MM.1S (cell line): ENCODE results near the gene IRX6.

Source experiments
- DNase-seq: peaks from one replicate; pipeline ENCODE4 v3.0.0-alpha.2; 2015
- H2AFZ ChIP-seq: fragments of 300-600 bp; sonication (generic); 2 replicates; pipeline ENCODE4 v1.6.0; 2016; ENCODE audit warnings: antibody characterized with exemption, low read length
- H3F3A ChIP-seq: fragments of 300-600 bp; sonication (generic); 2 replicates; pipeline ENCODE4 v1.6.1; 2016; ENCODE audit warnings: mild to moderate bottlenecking, antibody characterized with exemption, low read length, moderate library complexity, mixed read lengths; ENCODE audit not compliant: insufficient read depth
- H3K27ac ChIP-seq: fragments of 300-600 bp; sonication (generic); 2 replicates; pipeline ENCODE4 v1.5.1; 2016; ENCODE audit warnings: mild to moderate bottlenecking, low read length
- H3K27me3 ChIP-seq: fragments of 300-600 bp; sonication (generic); replicated peaks from 2 replicates; pipeline ENCODE4 v1.6.0; 2016; ENCODE audit warnings: low read length; ENCODE audit not compliant: insufficient read depth
- H3K36me3 ChIP-seq: fragments of 300-600 bp; sonication (generic); replicated peaks from 2 replicates; pipeline ENCODE4 v1.6.1; 2016; ENCODE audit warnings: mild to moderate bottlenecking, low read length, mixed read lengths; ENCODE audit not compliant: insufficient read depth
- H3K4me1 ChIP-seq: fragments of 300-600 bp; sonication (generic); 2 replicates; pipeline ENCODE4 v1.6.1; 2016; ENCODE audit warnings: low read length, mixed read lengths
- H3K4me2 ChIP-seq: fragments of 300-600 bp; sonication (generic); 2 replicates; pipeline ENCODE4 v1.6.0; 2016; ENCODE audit warnings: low read depth, low read length
- H3K4me3 ChIP-seq: fragments of 300-600 bp; sonication (generic); 2 replicates; pipeline ENCODE4 v1.5.1; 2016; ENCODE audit warnings: low read length, mixed read lengths
- H3K79me2 ChIP-seq: fragments of 300-600 bp; sonication (generic); 2 replicates; pipeline ENCODE4 v1.6.1; 2016; ENCODE audit warnings: mixed run types, low read length, mixed read lengths
- H3K9ac ChIP-seq: fragments of 300-600 bp; sonication (generic); 2 replicates; pipeline ENCODE4 v1.6.1; 2016; ENCODE audit warnings: low read length, mixed read lengths
- H3K9me2 ChIP-seq: fragments of 300-600 bp; sonication (generic); replicated peaks from 2 replicates; pipeline ENCODE4 v1.6.1; 2016; ENCODE audit warnings: mild to moderate bottlenecking, low read length, mixed read lengths; ENCODE audit not compliant: insufficient read depth
- H3K9me3 ChIP-seq: fragments of 300-600 bp; sonication (generic); replicated peaks from 2 replicates; pipeline ENCODE4 v1.6.1; 2016; ENCODE audit warnings: mild to moderate bottlenecking, low read length, mixed read lengths; ENCODE audit not compliant: insufficient read depth
- H4K20me1 ChIP-seq: fragments of 300-600 bp; sonication (generic); 2 replicates; pipeline ENCODE4 v1.6.1; 2016; ENCODE audit warnings: mild to moderate bottlenecking, low read length, moderate library complexity, mixed read lengths; ENCODE audit not compliant: insufficient read depth
- CTCF ChIP-seq: fragments of 300-600 bp; sonication (generic); IDR thresholded peaks from 2 replicates; pipeline ENCODE4 v1.5.1; 2016; ENCODE audit warnings: antibody characterized with exemption, low read length, mixed read lengths
- EZH2 ChIP-seq: fragments of 300-600 bp; sonication (generic); optimal IDR thresholded peaks from 2 replicates; pipeline ENCODE3; 2017; ENCODE audit warnings: low read depth, mild to moderate bottlenecking, antibody characterized with exemption, low read length, mixed read lengths
- EZH2phosphoT487 ChIP-seq: fragments of 300-600 bp; sonication (generic); IDR thresholded peaks from 2 replicates; pipeline ENCODE4 v1.6.1; 2018; ENCODE audit warnings: antibody characterized with exemption, low read length

The IRX6 gene

GRCh38 chr16:55372792-55373488, 48.9 kb downstream of the IRX6 start:
- no peak for DNase-seq
- Histone ChIP-seq H3F3A (no peaks in the 10 kb centered on the region), H3K9me2 (no peaks in the 10 kb centered on the region), H4K20me1 (no peaks in the 10 kb centered on the region), H3K36me3 (no peaks in the 10 kb centered on the region), H3K4me2 (no peak overlapping the region), H3K79me2 (no peaks in the 10 kb centered on the region), H3K9me3 (no peaks in the 10 kb centered on the region), H3K27me3 (no peaks in the 10 kb centered on the region), H3K4me1 (no peaks in the 10 kb centered on the region), H3K9ac (no peak overlapping the region), H3K27ac (no peak overlapping the region), H3K4me3 (no peak overlapping the region), H2AFZ (no peak overlapping the region)
- TF ChIP-seq CTCF (no peak), EZH2phosphoT487 (no peak), EZH2 (no peak)

GRCh38 chr16:55373489-55373832, 49.5 kb downstream of the IRX6 start:
- DNase-seq = no peak
- H4K20me1 ChIP-seq = no peaks in the 10 kb centered on the region
- H3F3A ChIP-seq = no peaks in the 10 kb centered on the region
- no peaks in the 10 kb centered on the region for H3K27me3 ChIP-seq
- H3K36me3 ChIP-seq = no peaks in the 10 kb centered on the region
- no peak overlapping the region for H3K4me2 ChIP-seq
- no peaks in the 10 kb centered on the region for H3K9me2 ChIP-seq
- no peak overlapping the region for H2AFZ ChIP-seq
- H3K9ac ChIP-seq = no peak overlapping the region
- H3K79me2 ChIP-seq = no peaks in the 10 kb centered on the region
- H3K9me3 ChIP-seq = no peaks in the 10 kb centered on the region
- H3K4me3 ChIP-seq = no peak overlapping the region
- H3K27ac ChIP-seq = no peak overlapping the region
- no peaks in the 10 kb centered on the region for H3K4me1 ChIP-seq
- no peak for TF ChIP-seq EZH2

DNA sequence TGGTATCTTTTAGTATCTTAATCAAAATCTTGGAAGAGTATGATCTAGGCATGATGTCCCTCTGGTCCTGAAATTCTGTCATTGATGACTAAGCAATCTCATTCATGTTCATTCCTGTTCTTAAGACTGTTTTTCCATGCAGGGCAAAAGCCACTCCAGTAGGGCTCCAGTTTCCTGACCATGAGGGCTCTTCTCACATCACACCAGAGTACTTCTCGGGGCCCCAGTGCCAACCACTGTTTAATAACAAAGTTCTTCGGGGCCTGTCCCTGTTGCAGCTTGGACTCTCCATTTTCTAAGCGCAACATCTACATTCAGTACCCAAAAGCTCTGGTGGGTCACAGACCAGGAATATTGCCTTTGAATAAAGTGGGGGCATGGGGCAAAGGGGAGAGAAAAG, 52.0 kb downstream of the IRX6 start:
- Histone ChIP-seq H3K79me2 (no peaks in the 10 kb centered on the region), H3K9ac (no peak overlapping the region), H2AFZ (no peak overlapping the region), H3K4me1 (no peaks in the 10 kb centered on the region), H3K36me3 (no peaks in the 10 kb centered on the region), H3F3A (no peaks in the 10 kb centered on the region), H3K4me2 (no peak overlapping the region), H3K4me3 (no peak overlapping the region), H3K9me3 (no peaks in the 10 kb centered on the region), H3K27ac (no peak overlapping the region), H3K27me3 (no peaks in the 10 kb centered on the region), H4K20me1 (no peaks in the 10 kb centered on the region), H3K9me2 (no peaks in the 10 kb centered on the region)
- TF ChIP-seq EZH2 (no peak), EZH2phosphoT487 (no peak), CTCF (no peak)
- no peak for DNase-seq

DNA sequence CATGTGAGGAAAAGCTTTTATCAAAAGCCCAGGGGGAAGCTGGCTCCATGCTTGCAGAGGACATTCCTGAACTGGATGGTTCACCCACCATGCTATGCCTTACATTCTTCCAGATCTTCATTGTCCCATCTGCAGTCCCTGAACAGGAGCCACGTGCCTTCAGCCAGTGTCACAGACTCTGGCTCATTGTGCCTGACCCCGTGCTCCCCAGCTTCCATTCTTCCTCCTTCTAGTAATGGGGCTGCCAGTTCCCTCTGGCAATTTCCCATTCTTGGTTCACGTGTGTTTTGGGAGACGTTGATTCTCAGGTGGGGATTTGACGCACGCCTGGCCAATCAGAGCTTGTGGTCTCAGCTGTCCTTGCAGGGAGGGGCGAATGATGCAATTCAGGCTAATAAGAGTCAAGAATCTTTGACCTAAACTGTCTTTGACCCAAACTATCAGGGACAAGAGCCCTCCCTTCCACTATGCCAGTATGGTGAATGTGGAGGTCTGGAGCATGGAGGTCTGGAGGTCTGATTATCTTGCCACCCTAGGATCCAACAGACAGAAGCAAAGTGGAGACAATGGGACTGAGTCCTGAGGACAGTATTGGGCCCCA, 52.7 kb downstream of the IRX6 start:
- Histone ChIP-seq H2AFZ (no peak overlapping the region), H3K27ac (no peak overlapping the region), H3K36me3 (no peaks in the 10 kb centered on the region), H3K4me3 (no peak overlapping the region), H3K4me1 (no peaks in the 10 kb centered on the region), H3K79me2 (no peaks in the 10 kb centered on the region), H3K4me2 (no peak overlapping the region), H3K9ac (no peak overlapping the region), H3F3A (no peaks in the 10 kb centered on the region), H3K27me3 (no peaks in the 10 kb centered on the region), H3K9me2 (no peaks in the 10 kb centered on the region), H4K20me1 (no peaks in the 10 kb centered on the region), H3K9me3 (no peaks in the 10 kb centered on the region)
- no peak for DNase-seq
- TF ChIP-seq CTCF = no peak
- no peak for TF ChIP-seq EZH2phosphoT487
- TF ChIP-seq EZH2 = no peak
